H9 (cell line): Measurements from ENCODE around the gene DTD1. TPM values are rescaled to one million over a fixed set of nuclear protein-coding genes. Genes with fewer than 3 reads are reported as not detected.

Source experiments
- DNase-seq: peaks from one replicate; pipeline ENCODE4 v3.0.0-alpha.2; 2017
- H2AFZ ChIP-seq: one replicate; pipeline ENCODE4 v1.6.1; 2013; ENCODE audit warnings: mild to moderate bottlenecking, low read length, control low read depth, moderate library complexity
- H2AK5ac ChIP-seq: 2 replicates; pipeline ENCODE4 v1.6.1; 2013; ENCODE audit warnings: low read length, control low read depth, mixed read lengths; ENCODE audit not compliant: insufficient read length
- H2BK120ac ChIP-seq: one replicate; pipeline ENCODE4 v1.6.1; 2013; ENCODE audit warnings: low read depth, mild to moderate bottlenecking, low read length, control low read depth, inconsistent platforms; ENCODE audit not compliant: poor library complexity, severe bottlenecking
- H2BK12ac ChIP-seq: 2 replicates; pipeline ENCODE4 v1.6.1; 2013; ENCODE audit warnings: low read length, control low read depth, mixed read lengths, low read depth; ENCODE audit not compliant: insufficient read length
- H2BK15ac ChIP-seq: 2 replicates; pipeline ENCODE4 v1.6.1; 2013; ENCODE audit warnings: low read depth, low read length, control low read depth
- H2BK20ac ChIP-seq: one replicate; pipeline ENCODE4 v1.6.1; 2013; ENCODE audit warnings: low read depth, mild to moderate bottlenecking, low read length, control low read depth, inconsistent platforms; ENCODE audit not compliant: poor library complexity, severe bottlenecking
- H2BK5ac ChIP-seq: 2 replicates; pipeline ENCODE4 v1.6.1; 2013; ENCODE audit warnings: low read length, control low read depth, mixed read lengths; ENCODE audit not compliant: insufficient read length
- H3K14ac ChIP-seq: 2 replicates; pipeline ENCODE4 v1.6.1; 2013; ENCODE audit warnings: low read length, control low read depth; ENCODE audit not compliant: insufficient read depth
- H3K18ac ChIP-seq: 2 replicates; pipeline ENCODE4 v1.6.1; 2013; ENCODE audit warnings: low read depth, mild to moderate bottlenecking, mixed read lengths, low read length, control low read depth; ENCODE audit not compliant: insufficient read length
- H3K23ac ChIP-seq: 2 replicates; pipeline ENCODE4 v1.6.1; 2013; ENCODE audit warnings: low read length, control low read depth, mixed read lengths, low read depth; ENCODE audit not compliant: insufficient read length
- H3K23me2 ChIP-seq: 2 replicates; pipeline ENCODE4 v1.6.1; 2013; ENCODE audit warnings: low read depth, mild to moderate bottlenecking, mixed read lengths, low read length, control low read depth; ENCODE audit not compliant: insufficient read length, poor library complexity, severe bottlenecking
- H3K27ac ChIP-seq: 2 replicates; pipeline ENCODE4 v1.5.1; 2013; ENCODE audit warnings: low read length, control low read depth, mixed read lengths, low read depth; ENCODE audit not compliant: insufficient read length
- H3K27me3 ChIP-seq: 2 replicates; pipeline ENCODE4 v1.6.1; 2013; ENCODE audit warnings: low read length, control low read depth, inconsistent platforms; ENCODE audit not compliant: insufficient read depth
- H3K4ac ChIP-seq: 2 replicates; pipeline ENCODE4 v1.6.1; 2013; ENCODE audit warnings: low read depth, mild to moderate bottlenecking, control low read depth, inconsistent platforms, low read length, moderate library complexity
- H3K4me1 ChIP-seq: 2 replicates; pipeline ENCODE4 v1.6.1; 2013; ENCODE audit warnings: low read length, control low read depth, inconsistent platforms; ENCODE audit not compliant: insufficient read depth
- H3K4me2 ChIP-seq: 2 replicates; pipeline ENCODE4 v1.6.1; 2013; ENCODE audit warnings: low read length, control low read depth, mixed read lengths; ENCODE audit not compliant: insufficient read length, insufficient read depth
- H3K56ac ChIP-seq: 2 replicates; pipeline ENCODE4 v1.6.1; 2013; ENCODE audit warnings: low read depth, mild to moderate bottlenecking, mixed read lengths, low read length, control low read depth; ENCODE audit not compliant: insufficient read length
- H3K79me1 ChIP-seq: 2 replicates; pipeline ENCODE4 v1.6.1; 2013; ENCODE audit warnings: low read depth, mild to moderate bottlenecking, moderate library complexity, low read length, control low read depth, inconsistent platforms; ENCODE audit not compliant: insufficient read depth, poor library complexity, severe bottlenecking
- H3K79me2 ChIP-seq: 2 replicates; pipeline ENCODE4 v1.6.1; 2013; ENCODE audit warnings: low read length, control low read depth, inconsistent platforms; ENCODE audit not compliant: insufficient read depth
- H3K9ac ChIP-seq: 2 replicates; pipeline ENCODE4 v1.6.1; 2013; ENCODE audit warnings: low read length, control low read depth, mixed read lengths; ENCODE audit not compliant: insufficient read length; ENCODE audit errors: extremely low read depth
- H3K9me3 ChIP-seq: one replicate; pipeline ENCODE4 v1.6.1; 2013; ENCODE audit warnings: low read depth, low read length, inconsistent platforms; ENCODE audit not compliant: control insufficient read depth
- H3T11ph ChIP-seq: one replicate; pipeline ENCODE4 v1.6.1; 2013; ENCODE audit warnings: mild to moderate bottlenecking, low read length, control low read depth, inconsistent platforms
- H4K20me1 ChIP-seq: one replicate; pipeline ENCODE4 v1.6.1; 2013; ENCODE audit not compliant: control insufficient read depth, insufficient read length, insufficient read depth
- H4K5ac ChIP-seq: 2 replicates; pipeline ENCODE4 v1.6.1; 2013; ENCODE audit warnings: low read depth, mild to moderate bottlenecking, mixed read lengths, low read length, control low read depth; ENCODE audit not compliant: insufficient read length
- H4K8ac ChIP-seq: replicated peaks from 2 replicates; pipeline ENCODE4 v1.6.1; 2013; ENCODE audit warnings: low read length, control low read depth, mixed read lengths, low read depth; ENCODE audit not compliant: insufficient read length
- H4K91ac ChIP-seq: 2 replicates; pipeline ENCODE4 v1.6.1; 2013; ENCODE audit warnings: low read depth, mild to moderate bottlenecking, moderate library complexity, mixed read lengths, low read length, control low read depth; ENCODE audit not compliant: insufficient read length
- H3K27ac Mint-ChIP-seq, 3 experiments: 2 replicates in 2 of 3; 3 replicates in 1 of 3; pipeline ENCODE4 v1.8.0; 2020 to 2021; ENCODE audit warnings: mixed read lengths in 3 of 3, mild to moderate bottlenecking in 1 of 3, moderate library complexity in 1 of 3
- H3K27me3 Mint-ChIP-seq: 2 replicates; pipeline ENCODE4 v1.8.0; 2021; ENCODE audit warnings: low read depth, mild to moderate bottlenecking, moderate library complexity, mixed read lengths
- H3K36me3 Mint-ChIP-seq, 3 experiments: 2 replicates in 2 of 3; 3 replicates in 1 of 3; pipeline ENCODE4 v1.8.0; 2020 to 2021; ENCODE audit warnings: low read depth in 3 of 3, mixed read lengths in 3 of 3; ENCODE audit not compliant: insufficient read depth in 1 of 3
- H3K4me1 Mint-ChIP-seq, 2 experiments: 2 replicates each; pipeline ENCODE4 v1.8.0; 2020; ENCODE audit warnings: mixed read lengths in 2 of 2
- H3K4me3 Mint-ChIP-seq, 2 experiments: 2 replicates in 1 of 2; 3 replicates in 1 of 2; pipeline ENCODE4 v1.8.0; 2020 to 2021; ENCODE audit warnings: mild to moderate bottlenecking in 2 of 2, mixed read lengths in 2 of 2, moderate library complexity in 1 of 2
- H3K9me3 Mint-ChIP-seq, 2 experiments: 2 replicates in 1 of 2; 3 replicates in 1 of 2; pipeline ENCODE4 v1.8.0; 2020; ENCODE audit warnings: mild to moderate bottlenecking in 2 of 2, mixed read lengths in 2 of 2, moderate library complexity in 1 of 2
- CTCF ChIP-seq: fragments of 200-600 bp; sonication (generic); conservative IDR thresholded peaks from 3 replicates; pipeline ENCODE4 v1.8.0; 2021; ENCODE audit warnings: antibody characterized with exemption, mild to moderate bottlenecking
- WGBS: extraction: QIAGEN DNeasy Blood & Tissue Kit; methylation state at CpG from one replicate; pipeline ENCODE4 v1.1.7; 2013; ENCODE audit warnings: missing lambda C conversion rate, low lambda C conversion rate, mixed read lengths; ENCODE audit not compliant: insufficient read length; ENCODE audit errors: extremely low coverage; 5-methylcytosine and 5-hydroxymethylcytosine counted together
- total RNA-seq: library from RNA; stranded (reverse); gene quantifications from 2 replicates; pipeline ENCODE4 v1.2.1, GENCODE V29; 2021

DTD1 gene
- total RNA-seq, 1 experiment from 2014 or later = 62.0 TPM

- H2BK5ac ChIP-seq = no peak overlapping the region
- DNase-seq = no peak
- H3K27ac Mint-ChIP-seq = peak overlapping the region in 2 of 3 experiments; percentile 75 to 94; a peak in 4 of 7 replicates
Observed at GRCh38 chr20:18678549-18679419, 90.9 kb downstream of the DTD1 start.

More at GRCh38 chr20:18678549-18679419, 90.9 kb downstream of the DTD1 start:
- no peak overlapping the region for H2BK120ac ChIP-seq
- Mint-ChIP-seq H3K9me3 (no peaks in the 10 kb centered on the region), H3K4me3 (no peak overlapping the region), H3K4me1 (peaks cover 27 to 29% of the 10 kb centered on the region in 2 experiments), H3K27me3 (no peaks in the 10 kb centered on the region; the same call in 1 of the 2 replicates), H3K36me3 (no peaks in the 10 kb centered on the region; a peak in 2 of 7 replicates)
- H2BK20ac ChIP-seq = peak overlapping the region; percentile 50
- H3K4ac ChIP-seq = no peak overlapping the region; the same call in 1 of the 2 replicates
- no peak overlapping the region for H3K56ac ChIP-seq
- WGBS = no CpG with 5 or more reads among the region's 10 CpGs
- no peaks in the 10 kb centered on the region for H3K9me3 ChIP-seq
- H4K5ac ChIP-seq = no peak overlapping the region
- no peak overlapping the region for H2BK15ac ChIP-seq
- H3K4me1 ChIP-seq = peaks cover 10% of the 10 kb centered on the region
- H3K23me2 ChIP-seq = no peaks in the 10 kb centered on the region
- H3K14ac ChIP-seq = peak overlapping the region; percentile 62; the same call in 1 of the 2 replicates
- H3K79me2 ChIP-seq = no peaks in the 10 kb centered on the region
- no peak overlapping the region for H3K4me2 ChIP-seq
- H3K79me1 ChIP-seq = no peaks in the 10 kb centered on the region
- H3K9ac ChIP-seq = no peak overlapping the region
- no peak overlapping the region for H3K23ac ChIP-seq
- H3T11ph ChIP-seq = no peak overlapping the region
- no peak overlapping the region for H4K8ac ChIP-seq
- no peak overlapping the region for H3K27ac ChIP-seq
- TF ChIP-seq CTCF = no peak
- H2AFZ ChIP-seq = no peak overlapping the region
- H3K18ac ChIP-seq = peak overlapping the region; percentile 72
- H3K27me3 ChIP-seq = no peaks in the 10 kb centered on the region
- H2BK12ac ChIP-seq = no peak overlapping the region
- H2AK5ac ChIP-seq = no peak overlapping the region
- H4K91ac ChIP-seq = no peak overlapping the region
- no peaks in the 10 kb centered on the region for H4K20me1 ChIP-seq
